Liver (tissue), 3 donors: Measurements from ENCODE around the gene HTD2.

Source experiments
- CTCF ChIP-seq: fragments of 150-350 bp; IDR thresholded peaks from 2 replicates; pipeline ENCODE4 v1.5.1; 2017; ENCODE audit warnings: improper control_type of control experiment, low read depth, low read length; ENCODE audit not compliant: missing input control
- GABPA ChIP-seq, 2 donors: IDR thresholded peaks in 1 of 2; conservative IDR thresholded peaks in 1 of 2; 2 replicates each; pipeline ENCODE4 v1.6.1; 2016; ENCODE audit warnings: antibody characterized with exemption in 2 of 2, mild to moderate bottlenecking in 1 of 2, moderate library complexity in 1 of 2
- RAD21 ChIP-seq, 2 donors: IDR thresholded peaks; 2 replicates each; pipeline ENCODE4 v1.6.1; 2016; ENCODE audit warnings: antibody characterized with exemption in 2 of 2, mild to moderate bottlenecking in 2 of 2
- TAF1 ChIP-seq: conservative IDR thresholded peaks from 2 replicates; pipeline ENCODE4 v1.6.1; 2016; ENCODE audit warnings: antibody characterized with exemption, mild to moderate bottlenecking
- YY1 ChIP-seq: IDR thresholded peaks from 2 replicates; pipeline ENCODE4 v1.6.1; 2016; ENCODE audit warnings: antibody characterized with exemption, mild to moderate bottlenecking
- TF ChIP-seq, protein P1 (sequence below): IDR thresholded peaks from 2 replicates; pipeline ENCODE4 v1.6.1; 2016; ENCODE audit warnings: antibody characterized with exemption
- TF ChIP-seq, protein P2 (sequence below): IDR thresholded peaks from 2 replicates; pipeline ENCODE4 v1.6.1; 2016; ENCODE audit warnings: antibody characterized with exemption
- donor health status: healthy.
- donor health status: healthy.

DNA sequence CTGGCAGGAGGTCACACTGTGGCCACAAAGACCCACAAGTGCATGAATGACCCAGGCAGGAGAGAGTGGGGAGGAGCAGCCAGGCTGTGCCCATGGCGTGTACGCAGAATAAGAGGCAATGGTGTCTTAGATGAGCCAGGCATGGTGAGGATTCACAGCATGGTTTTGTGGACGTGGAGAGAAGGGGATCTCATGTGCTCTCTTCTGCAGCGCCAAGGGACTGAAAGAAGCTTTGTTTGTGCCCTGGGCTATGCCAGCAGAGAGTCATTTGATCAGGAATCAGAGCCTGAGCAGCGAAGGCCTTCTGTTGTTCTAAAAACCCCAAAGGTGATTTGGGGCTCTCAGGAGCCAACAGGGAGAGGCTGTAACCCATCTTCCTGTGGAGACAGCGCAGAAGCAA is 19.0 kb upstream of the HTD2 start:
- TF ChIP-seq RAD21 (IDR thresholded peaks at IDR 0.05) (no peak), CTCF (no peak), YY1 (no peak), GABPA (IDR thresholded peaks at IDR 0.05 in 1 of 2, conservative IDR thresholded peaks at IDR 0.05 in 1 of 2) (no peak), TAF1 (no peak)
- TF ChIP-seq, protein P1, sequence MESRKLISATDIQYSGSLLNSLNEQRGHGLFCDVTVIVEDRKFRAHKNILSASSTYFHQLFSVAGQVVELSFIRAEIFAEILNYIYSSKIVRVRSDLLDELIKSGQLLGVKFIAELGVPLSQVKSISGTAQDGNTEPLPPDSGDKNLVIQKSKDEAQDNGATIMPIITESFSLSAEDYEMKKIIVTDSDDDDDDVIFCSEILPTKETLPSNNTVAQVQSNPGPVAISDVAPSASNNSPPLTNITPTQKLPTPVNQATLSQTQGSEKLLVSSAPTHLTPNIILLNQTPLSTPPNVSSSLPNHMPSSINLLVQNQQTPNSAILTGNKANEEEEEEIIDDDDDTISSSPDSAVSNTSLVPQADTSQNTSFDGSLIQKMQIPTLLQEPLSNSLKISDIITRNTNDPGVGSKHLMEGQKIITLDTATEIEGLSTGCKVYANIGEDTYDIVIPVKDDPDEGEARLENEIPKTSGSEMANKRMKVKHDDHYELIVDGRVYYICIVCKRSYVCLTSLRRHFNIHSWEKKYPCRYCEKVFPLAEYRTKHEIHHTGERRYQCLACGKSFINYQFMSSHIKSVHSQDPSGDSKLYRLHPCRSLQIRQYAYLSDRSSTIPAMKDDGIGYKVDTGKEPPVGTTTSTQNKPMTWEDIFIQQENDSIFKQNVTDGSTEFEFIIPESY, result no peak
- TF ChIP-seq, protein P2, sequence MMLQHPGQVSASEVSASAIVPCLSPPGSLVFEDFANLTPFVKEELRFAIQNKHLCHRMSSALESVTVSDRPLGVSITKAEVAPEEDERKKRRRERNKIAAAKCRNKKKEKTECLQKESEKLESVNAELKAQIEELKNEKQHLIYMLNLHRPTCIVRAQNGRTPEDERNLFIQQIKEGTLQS, result no peak
